T-helper 1 cell (primary cell): ENCODE results near the gene SKAP2.

Source experiments
- DNase-seq, 5 donors: peaks; one replicate each; pipeline ENCODE4 v3.0.0-alpha.2; 2012 to 2020

SKAP2 gene

DNA sequence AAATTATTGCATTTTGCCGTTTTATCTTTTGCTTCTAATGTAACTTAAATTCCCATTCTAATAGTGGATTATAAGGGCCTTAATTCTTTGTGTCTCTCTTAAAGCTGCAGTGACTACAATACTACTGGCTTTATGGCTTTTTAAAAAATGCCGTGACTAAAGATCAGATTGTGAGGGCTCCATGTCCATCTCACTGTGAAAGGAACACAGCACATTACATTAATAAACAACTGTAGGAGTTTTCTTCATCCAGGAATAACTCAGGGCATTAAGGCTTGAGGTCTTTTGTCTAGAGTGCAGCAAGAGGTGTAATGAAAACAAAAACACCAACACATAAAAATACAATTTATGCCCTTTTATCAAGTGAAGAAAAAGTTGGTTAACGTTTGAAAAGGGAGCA lies 205.3 kb downstream of the SKAP2 start:
- DNase-seq, result no peak

DNA sequence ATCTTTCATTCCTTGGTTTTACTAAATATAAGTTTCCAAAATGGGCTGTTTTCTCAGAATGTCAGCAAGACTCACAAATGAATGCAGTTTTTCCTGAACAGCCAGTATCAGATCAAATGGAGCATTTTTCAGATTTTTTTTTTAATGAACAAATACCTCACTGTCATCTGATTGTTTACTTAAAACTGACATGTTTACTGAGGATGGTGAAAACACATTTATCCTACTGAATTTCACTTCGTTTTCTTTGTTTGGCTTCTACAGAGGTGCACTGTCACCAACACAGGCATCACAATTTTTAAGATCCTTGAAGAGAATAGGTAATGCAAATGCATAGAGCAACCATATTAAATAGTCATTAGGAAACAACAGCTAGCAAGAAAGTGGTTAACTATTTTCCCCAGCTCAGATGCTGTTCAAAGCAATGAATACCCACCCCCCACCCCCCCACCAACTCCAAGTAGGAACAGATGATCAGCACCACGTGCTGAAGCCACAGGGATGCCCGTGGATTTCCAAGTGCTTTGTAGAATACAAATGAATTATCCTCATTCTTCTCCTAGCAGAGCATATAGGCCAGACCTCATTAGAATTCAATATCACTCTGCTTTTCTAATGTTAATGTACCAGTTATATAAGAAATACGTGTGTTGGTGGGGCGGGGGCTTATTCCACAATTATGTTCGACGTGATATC lies 205.9 kb downstream of the SKAP2 start:
- DNase-seq, result no peak

DNA sequence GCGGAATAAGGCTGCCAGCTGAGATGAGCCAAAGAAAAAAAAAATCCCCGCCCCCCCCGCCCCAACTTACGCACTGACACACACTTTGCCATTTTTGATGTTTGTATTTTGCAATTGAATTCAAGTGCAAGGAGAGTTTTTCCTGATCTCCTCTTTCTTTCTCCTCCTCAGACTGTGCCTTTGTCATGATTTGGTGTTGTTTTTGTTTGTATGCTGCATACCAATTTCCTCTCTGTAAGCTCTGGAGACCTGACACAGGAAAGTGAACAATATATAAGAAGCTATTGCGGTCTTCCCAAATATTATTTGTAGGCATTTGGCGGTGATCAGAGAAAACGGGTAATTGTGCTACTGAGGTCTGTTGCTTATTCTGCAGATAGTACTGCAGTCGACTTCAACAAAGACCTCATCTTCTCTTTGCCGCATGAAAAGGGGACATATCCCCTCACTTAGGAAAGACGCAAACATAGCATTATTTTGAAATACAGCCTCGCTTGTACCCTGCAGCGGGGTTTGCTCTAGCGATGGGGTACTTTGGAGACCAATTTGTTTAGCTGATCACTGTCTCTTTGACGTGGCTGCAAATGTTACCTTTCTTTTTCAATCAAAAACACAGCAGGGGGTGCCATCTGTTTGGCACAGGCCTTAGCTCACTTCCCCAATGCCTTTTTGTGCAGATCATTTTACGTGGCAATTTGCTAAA lies 206.6 kb downstream of the SKAP2 start:
- no peak for DNase-seq

DNA sequence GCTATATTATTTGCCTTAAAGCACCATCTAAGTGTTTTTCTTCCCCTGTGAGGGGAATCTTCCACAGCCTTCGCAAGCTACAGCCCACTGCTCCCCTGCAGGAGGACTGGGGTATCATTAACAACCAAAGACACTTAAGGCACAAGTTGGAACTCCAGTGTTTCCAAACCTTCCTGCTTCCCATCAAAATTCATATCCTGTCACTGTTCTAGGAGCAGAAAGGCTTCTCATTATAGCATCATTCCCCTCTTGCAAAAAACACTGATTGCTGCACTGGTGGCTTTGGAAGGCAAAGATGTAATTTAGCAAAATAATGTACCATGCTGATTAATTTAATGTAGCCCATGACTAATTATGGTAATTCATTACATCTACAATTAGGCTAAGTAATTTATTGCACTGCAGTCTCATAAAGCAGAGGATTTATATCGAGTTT lies 207.2 kb downstream of the SKAP2 start:
- no peak for DNase-seq

DNA sequence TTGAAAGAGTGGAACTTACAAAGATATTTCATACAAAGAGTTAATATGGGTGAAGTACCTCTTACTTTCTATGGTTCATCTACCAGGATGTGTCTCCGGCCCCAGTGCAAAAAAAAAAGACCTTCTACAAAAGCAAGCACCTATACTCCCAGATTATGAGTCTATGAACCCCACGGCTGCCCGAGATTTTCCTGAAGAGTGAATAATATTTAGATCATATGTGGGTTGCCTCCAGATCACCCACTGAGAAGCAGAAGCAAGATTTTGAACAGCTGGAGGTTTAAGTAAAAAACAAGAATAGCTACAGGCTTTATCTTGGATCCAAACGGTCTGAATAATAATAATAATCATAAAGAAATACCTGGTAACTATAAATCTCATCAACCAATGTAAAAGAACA lies 207.7 kb downstream of the SKAP2 start:
- no peak for DNase-seq

DNA sequence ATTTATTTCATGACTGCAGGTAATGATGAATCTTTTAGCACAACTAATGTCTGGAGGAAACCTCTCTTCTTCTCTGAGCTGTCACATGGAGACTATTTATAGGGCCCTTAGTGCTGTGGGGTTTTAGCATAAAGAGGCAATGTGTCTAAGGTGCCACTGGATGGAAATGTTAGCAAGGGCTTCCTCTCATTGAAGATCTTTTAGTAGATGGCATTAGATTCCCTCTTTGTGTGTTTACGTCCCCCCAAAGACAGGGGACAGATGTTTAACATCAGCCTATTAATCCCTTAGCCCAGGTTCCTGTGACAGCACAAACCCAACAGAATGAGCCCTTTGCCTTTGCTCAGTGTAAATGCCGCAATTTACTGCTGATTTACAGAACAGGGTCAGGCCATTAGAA lies 208.6 kb downstream of the SKAP2 start:
- no peak for DNase-seq

DNA sequence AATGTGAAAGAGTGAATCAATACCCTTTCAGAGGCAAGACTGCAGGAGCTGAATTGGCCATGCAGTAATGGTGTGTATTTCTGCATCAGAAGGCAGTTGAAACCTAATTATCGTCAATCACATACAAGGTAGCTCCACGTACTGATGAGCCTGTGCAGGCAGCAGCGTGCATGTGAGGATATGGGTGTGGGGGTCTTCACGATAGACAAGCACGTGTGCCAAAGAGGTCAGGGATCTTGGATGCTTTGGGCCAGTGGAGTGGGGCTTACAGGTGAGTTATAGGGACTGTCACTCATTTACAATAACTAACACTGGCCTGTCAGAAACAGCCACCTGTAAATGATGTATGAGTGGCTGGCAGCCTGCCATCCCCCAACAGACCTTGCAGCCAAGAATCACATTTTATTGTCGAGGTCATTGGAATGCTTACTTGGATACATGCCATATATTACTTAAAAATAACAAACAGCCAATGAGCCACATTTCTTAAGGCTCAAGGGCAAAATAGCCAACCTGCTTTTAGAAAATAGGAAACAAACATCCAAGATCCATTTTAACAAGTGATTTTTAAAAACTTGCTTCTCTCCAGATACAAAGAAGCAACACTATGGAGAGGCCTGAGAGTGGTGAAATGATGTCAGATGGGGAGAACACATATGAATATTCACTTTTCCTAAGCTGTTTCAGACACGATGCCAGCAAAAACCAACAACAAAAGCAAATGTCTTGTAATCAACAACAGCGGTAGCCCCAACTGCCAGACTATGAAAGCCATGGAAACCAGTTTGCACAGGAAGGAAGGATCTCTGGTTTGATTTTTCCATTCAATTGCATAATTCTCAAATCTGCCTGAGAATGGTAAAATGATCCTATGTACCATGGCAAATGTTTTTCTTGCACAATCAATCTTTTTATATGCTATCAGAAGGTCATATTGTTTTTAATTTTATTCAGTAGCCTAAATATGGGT lies 210.7 kb downstream of the SKAP2 start:
- DNase-seq, result no peak

DNA sequence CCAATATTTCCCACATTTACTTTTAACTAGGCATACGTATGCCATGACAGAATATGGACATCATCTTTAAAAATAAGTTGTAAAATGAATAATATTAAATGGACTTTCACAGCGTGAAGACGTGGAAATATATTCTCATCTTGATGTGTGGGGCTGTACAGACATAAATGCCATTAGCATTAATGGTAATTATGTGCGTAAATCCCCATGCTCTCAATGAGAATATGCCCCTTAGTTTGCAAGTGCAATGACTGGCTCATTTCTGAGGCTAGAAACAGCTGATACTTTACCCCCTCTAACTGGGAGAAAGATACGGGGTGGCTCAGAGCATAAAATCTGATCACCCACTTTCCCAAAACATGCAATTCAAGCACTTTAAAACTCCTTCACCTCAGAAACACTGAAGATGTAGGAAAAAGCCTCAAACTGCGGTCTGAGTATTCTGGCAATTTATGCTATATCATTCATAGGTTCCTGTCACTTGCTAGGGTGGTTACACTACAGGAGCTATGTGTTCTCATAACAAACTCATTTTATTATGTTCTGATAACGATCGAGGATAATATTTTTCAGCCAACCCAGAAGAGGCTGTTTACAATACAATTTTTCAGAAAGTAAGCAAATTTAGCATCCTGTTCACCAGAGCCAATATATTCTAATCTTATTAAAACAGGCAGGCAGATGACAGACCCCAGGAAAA lies 211.8 kb downstream of the SKAP2 start:
- DNase-seq, result no peak

DNA sequence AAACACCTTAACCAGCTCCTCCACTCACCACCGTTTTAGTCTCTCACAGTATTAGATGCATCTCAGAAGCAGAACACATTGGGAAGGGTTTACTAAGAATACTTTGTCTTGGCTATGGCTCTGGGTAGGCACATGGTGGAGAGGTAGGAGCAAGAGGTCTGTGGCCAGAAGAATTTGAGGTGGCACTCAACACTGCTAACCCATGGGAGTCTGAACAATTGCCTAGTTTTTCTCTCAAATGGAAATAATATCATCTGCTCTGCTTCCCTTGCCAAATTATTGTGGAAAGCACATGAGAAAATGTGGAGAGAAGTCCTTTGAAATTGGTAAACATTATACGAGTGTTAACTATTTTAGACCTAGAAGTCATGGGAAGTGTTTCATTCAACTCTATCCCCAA lies 214.3 kb downstream of the SKAP2 start:
- DNase-seq, result no peak

DNA sequence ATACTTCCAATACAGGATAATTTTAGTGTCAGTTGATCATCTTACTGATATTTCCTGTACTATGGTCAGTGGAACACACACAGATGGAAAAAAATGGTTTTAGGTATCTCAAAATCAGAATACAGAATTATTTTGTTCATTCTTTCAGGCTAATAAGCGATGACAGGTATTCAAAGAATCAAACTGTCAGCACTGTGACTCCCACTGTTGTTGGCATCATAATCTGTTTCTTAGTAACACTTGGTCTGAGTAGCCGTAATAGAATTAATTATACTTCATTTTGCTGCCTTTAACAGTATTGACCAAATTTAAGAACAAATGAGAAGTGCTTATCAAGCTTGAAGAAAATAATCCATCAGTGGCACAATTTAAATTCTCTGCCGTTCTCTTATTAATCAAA lies 215.0 kb downstream of the SKAP2 start:
- no peak for DNase-seq

DNA sequence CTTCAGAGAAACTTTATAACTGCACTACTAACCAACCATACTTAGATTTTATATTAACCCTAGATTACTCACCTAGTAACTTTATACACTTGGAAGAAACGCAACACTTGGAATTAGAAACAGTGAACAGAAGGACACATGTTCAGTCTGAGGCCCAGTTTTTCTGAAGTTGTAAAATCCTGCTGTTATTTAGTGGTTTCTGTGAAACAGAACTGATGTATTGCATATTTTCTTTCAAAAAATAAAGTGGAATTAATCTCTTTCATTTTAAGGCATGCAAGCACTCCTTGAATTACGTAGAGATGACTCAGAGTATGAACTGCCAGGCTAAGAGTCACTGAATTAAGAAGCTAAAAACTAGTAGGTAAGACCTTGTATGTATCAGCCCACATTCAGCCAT lies 215.8 kb downstream of the SKAP2 start:
- DNase-seq, result no peak

DNA sequence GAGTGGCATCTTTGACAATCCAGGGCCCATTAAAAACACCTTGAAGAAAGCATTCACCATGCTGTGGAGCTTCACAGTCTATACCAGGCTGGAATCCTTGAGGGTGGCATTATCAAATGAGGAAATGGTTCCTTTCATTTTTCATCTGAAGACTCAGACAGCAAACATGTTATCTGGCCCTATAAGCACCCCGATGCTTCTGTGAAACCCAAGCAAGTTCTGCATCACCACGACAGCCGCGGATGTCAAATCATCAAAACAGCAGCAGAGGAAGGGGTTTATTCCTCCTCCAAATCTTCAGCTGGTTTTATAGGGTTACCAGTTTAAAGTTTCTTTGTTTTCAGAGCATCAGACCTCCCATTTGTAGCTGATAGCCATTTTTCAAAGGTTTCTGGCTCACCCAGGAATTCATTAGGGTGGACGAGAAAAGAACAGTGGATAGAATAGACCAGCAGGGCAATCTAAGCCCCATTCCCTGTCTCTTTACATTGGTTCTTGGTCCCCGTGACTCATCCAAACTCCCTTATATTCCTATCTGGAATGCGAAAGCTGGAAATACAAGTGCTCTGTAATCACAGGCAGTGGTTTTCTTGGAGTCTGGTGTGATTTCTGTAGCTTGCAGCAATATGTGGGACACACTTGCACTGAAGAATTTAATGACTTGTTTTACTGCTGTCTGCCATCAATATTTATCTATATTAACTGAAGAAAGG lies 217.9 kb downstream of the SKAP2 start:
- no peak for DNase-seq

DNA sequence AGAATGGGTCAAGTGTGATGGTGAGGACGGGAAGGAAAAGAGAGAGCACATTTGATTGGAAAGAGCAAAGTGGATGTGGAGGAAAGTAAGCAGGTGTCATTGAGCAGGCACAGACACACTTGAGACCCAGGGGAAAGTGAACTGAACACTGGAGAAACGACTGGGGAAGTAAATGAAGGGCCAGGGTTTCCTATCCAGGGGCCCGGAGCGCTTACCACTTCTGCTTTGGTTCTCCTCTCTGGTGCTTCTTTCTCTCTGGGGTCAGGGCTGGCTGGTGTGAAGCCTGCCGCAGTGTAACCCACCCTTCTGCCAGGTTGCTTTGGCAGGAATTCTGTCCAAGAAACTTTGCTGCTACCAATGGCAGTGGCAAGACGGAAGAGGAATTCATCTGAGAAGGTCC lies 219.3 kb downstream of the SKAP2 start:
- DNase-seq, result no peak

DNA sequence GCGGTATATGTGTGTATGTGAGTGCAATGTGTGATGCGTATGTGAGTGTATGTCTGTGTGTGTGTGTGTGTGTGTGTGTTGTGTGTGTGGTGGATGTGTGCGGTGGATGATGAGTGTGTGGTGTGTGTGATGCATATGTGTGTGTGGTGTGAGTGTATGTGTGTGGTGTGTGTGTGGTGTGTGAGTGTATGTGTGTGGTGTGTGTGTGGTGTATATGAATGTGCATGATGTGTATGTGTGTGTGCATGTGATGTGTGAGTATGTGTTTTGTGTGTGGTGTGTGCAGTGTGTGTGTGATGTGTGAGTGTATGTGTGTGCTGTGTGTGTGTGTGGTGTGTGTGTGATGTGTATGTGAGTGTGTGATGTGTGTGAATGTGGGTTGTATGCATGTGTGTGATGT lies 222.0 kb downstream of the SKAP2 start:
- no peak for DNase-seq

DNA sequence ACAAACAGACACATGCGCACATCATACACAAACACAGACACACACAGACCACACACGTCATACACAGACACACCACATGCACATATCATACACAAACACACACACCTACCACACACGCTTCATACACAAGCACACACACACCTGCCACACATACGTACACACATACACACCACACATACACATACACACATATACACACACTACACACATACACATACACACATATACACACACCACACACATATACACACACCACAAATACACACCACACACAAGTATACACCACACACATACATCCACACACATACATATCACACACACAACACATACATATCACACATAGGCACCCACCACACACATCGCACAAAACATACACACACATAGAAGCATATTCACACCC lies 224.7 kb downstream of the SKAP2 start:
- DNase-seq, result no peak

DNA sequence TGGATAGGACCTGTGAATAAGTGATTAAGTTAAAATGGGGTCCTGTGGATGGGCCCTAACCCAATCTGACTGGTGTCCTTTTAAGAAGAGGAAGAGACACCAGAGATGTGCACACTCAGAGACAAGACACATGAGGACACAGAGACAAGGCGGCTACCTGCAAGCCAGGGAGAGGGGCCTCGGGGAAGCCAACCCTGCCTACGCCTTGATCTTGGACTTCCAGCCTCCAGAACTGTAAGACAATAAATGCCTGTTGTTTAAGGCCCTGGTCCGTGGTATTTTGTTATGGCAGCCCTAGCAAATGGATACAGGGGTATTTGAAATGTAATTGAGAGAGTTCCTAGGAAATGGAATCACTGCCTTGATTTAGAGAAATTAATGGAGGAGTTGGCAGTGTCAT lies 225.3 kb downstream of the SKAP2 start:
- no peak for DNase-seq

DNA sequence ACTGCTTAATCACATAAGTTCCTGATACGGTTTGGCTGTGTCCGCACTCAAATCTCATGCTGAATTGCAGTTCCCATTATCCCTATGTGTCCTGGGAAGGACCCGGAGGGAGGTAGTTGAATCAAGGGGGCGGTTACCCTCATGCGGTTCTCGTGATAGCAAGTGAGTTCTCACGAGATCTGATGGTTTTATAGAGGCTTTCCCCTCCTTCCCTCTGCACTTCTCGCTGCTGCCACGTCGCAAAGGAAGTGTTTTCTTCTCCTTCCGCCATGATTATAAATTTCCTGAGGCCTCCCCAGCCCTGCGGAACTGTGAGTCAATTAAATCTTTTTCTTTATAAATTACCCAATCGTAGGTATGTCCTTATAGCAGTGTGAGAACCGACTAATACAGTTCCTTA lies 226.2 kb downstream of the SKAP2 start:
- DNase-seq, result no peak

DNA sequence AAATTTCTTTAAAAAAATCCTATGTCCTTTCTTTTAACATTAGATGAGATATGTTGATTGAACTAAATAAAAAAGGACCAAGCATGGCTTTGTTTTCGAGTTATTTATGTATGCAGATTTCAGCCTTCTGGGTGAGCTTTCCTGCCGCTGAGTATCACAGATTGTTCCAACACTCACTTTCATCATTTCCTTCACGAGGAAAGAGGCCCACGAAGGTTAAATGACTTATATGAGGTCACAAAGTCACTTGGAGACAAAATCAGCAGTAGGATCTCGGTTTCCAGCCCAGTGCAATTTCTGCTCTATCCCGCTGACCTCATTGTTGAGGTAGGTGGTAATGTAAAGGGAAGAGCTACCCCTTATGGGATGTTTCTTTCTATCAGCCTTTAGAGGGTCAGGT lies 226.8 kb downstream of the SKAP2 start:
- no peak for DNase-seq

DNA sequence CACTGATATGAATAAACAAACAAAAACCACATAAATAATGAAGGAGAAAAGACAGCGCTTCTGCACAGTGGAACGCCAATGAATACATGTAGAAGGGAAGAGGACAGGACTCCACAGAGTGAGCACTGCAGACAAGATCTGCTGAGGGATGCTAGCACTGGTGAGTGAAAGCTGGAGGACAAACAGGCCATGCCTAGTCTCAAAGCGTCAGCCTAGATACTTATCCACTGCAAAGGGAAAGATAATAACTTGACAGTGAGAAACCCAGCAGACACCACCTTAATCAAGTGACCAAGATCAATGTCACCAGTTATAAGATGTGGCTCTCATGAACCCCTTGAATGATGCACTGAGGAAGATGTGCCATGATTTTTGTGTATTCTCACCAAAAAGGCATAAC lies 227.6 kb downstream of the SKAP2 start:
- DNase-seq, result no peak

DNA sequence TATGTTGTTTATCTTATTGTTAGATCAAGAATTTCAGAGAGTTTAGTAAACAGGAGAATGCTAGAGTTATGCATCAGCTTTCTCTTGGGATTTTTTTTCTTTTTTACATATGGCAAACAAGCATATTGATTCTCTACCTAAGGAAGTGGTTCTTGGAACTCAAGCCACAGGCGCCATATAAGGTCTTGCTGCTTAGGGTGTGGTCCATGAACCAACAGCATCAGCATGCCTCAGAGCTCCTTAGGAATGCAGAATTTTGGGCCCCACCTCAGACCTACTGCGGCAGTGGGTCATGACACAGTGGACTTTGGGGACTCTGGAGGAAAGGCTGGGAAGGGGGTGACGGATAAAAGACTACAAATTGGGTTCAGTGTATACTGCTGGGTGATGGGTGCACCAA lies 230.8 kb downstream of the SKAP2 start:
- peak in 1 of 5 donors; percentile 58 for DNase-seq

DNA sequence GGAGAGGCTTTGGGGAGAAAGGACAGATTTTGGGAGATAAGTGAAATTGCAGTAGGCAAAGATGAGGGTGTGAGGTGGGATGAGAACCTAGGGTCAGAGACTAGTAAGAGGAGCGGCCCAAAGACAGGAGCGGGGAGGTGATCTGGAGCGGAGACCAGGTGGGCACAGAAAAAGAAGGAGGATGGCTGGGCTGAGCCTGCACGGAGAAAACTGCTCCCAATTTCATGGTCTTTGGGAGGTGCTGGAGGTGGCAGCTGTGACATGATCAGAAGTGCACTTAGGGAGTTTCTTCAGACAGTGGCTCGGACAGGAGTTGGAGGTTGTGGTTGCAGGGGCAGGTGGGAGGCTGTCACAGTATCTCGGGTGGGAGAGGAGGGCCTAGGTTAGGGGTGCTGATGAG lies 232.8 kb downstream of the SKAP2 start:
- no peak for DNase-seq

DNA sequence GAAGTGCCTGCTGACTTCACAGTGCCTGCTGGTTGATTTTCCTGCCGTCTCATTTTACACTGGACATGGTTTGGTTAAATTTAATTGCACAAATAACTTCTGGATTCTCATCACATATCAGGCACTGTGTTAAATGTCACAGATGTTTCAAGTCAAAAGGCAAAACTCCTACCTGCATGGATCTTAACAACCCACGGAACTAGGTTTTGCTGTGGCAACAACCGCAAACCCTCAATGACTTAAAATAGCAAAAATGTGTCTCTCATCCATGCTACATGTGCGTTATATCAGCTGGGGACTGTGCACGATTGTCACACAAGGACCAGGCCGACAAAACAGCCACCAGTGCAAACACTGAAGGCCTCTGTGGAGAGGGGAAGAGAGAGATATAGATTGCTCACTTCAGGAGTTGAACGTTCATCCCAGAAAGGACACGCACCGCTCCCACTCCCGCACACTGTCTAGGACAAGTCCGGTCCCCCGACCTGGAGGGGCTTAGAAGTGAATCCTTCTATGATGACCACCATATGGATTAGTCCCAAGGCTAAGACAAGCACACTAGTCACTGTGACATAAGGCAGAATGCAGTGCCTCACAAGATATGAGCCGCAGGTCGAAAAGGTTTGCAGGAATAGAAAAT lies 233.3 kb downstream of the SKAP2 start:
- no peak for DNase-seq
